GM12874 (cell line): ENCODE data around the gene MAP3K8.

Experiments
- TF ChIP-seq, protein P1 (sequence below): IDR thresholded peaks from 2 replicates; pipeline ENCODE4 v1.5.1; 2011; ENCODE audit warnings: low read depth, mild to moderate bottlenecking, control low read depth, low read length, moderate library complexity; ENCODE audit not compliant: insufficient read depth

MAP3K8 gene

DNA sequence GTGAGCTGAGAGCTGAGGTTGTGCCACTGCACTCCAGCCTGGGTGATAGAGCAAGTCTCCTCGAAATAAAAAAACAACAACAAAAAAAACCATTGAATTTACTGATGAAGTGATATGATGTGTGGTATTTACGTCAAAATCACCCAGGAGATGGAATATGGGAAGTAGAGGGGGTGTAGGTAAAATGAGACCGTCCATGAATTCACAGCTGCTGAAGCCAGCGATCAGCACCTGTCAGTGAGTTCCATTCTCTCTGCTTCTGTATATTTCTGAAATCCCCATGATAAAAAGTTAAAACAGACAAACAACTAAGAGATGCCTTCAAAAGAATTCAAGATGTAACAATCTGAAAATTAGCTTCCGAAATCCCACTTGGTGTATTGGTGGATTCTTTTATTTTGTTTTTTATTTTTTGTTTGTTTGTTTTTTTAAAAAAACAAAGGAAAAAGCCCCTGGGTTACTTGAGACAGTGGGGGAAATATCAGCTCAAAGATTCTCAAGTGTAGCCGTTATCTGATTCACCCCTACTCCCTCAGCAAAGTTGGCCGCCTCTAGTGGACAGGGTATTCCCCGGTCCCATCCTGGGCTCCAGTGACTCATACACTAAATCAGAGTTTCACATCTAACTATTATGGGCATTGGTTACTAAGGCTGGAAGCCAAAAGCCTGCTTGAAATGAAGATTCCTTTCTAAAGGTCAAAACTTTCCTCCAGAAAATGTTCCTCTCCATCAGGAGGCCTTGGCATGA is 76.4 kb downstream of the MAP3K8 start:
- TF ChIP-seq, protein P1, sequence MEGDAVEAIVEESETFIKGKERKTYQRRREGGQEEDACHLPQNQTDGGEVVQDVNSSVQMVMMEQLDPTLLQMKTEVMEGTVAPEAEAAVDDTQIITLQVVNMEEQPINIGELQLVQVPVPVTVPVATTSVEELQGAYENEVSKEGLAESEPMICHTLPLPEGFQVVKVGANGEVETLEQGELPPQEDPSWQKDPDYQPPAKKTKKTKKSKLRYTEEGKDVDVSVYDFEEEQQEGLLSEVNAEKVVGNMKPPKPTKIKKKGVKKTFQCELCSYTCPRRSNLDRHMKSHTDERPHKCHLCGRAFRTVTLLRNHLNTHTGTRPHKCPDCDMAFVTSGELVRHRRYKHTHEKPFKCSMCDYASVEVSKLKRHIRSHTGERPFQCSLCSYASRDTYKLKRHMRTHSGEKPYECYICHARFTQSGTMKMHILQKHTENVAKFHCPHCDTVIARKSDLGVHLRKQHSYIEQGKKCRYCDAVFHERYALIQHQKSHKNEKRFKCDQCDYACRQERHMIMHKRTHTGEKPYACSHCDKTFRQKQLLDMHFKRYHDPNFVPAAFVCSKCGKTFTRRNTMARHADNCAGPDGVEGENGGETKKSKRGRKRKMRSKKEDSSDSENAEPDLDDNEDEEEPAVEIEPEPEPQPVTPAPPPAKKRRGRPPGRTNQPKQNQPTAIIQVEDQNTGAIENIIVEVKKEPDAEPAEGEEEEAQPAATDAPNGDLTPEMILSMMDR: peak; percentile 30; the same call in 1 of the 2 replicates

DNA sequence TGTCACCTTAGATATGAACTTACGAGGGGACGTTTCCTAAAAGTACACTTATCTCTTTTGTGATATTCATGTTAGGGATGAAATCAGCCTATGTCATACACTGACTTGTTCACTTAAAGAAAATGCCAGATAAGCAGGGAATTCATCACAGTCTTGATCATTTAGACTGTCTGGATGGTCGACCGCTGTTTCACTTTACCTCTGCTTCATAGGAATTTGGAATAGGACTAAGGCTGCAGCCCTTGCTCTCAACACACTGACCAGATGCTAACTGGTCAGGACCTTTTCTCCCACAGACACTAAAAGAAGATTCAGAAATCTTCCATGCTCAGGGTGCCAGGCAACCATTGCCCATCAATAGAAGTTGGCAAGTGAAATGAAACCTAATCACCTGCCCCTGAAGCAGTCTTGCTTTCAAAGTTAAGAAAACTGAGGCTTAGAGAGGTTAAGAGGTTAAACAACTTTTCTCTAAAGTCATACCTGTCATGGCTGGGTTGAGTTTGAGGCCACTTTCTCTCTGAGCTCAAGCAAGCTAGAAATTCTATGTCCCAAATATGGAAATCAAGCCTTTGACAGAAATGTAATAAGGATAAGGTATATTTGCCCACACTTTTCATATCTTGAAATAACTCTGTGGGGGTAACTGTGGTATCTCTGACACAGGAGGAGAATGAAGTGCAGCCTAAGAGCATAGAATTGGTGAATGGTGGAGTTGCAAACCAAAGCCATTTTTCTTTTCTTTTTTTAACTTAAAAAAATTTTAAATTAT is 77.1 kb downstream of the MAP3K8 start:
- TF ChIP-seq, protein P1: no peak
